Transverse colon (tissue), 4 donors: Measurements from ENCODE around the gene BCAS2. TPM values are rescaled to one million over a fixed set of nuclear protein-coding genes. Genes with fewer than 3 reads are reported as not detected.

ENCODE experiments used
- DNase-seq: peaks from one replicate; pipeline ENCODE4 v3.0.0-alpha.2; 2019
- H3K27ac ChIP-seq, 4 donors: fragments of 200-600 bp; sonication (generic); 2 replicates each; pipeline ENCODE4 v1.5.1; 2016 to 2018; ENCODE audit warnings: inconsistent platforms in 4 of 4
- H3K27me3 ChIP-seq: fragments of 200-600 bp; sonication (generic); 2 replicates; pipeline ENCODE4 v1.5.1; 2017; ENCODE audit warnings: inconsistent platforms
- H3K36me3 ChIP-seq, 4 donors: fragments of 200-600 bp; sonication (generic); 2 replicates each; pipeline ENCODE4 v1.5.1; 2017 to 2019; ENCODE audit warnings: inconsistent platforms in 4 of 4
- H3K4me1 ChIP-seq, 4 donors: fragments of 200-600 bp; sonication (generic); 2 replicates each; pipeline ENCODE4 v1.5.1; 2017 to 2020; ENCODE audit warnings: inconsistent platforms in 4 of 4
- H3K4me3 ChIP-seq, 4 donors: fragments of 200-600 bp; sonication (generic); 1 replicate in 1 of 4; 2 replicates in 3 of 4; pipeline versions ENCODE4 v1.5.1 to v1.6.1; 2017 to 2019; ENCODE audit warnings: inconsistent platforms in 4 of 4
- H3K9me3 ChIP-seq, 2 donors: fragments of 200-600 bp; sonication (generic); 2 replicates each; pipeline ENCODE4 v1.5.1; 2017 to 2019; ENCODE audit warnings: inconsistent platforms in 2 of 2
- EP300 ChIP-seq: sonication (generic); formaldehyde crosslinking; IDR thresholded peaks from one replicate; pipeline ENCODE4 v1.6.1; 2017; ENCODE audit warnings: antibody characterized with exemption, low read depth
- POLR2A ChIP-seq: fragments of 450-650 bp; IDR thresholded peaks from one replicate; pipeline ENCODE4 v1.6.1; 2016; ENCODE audit warnings: antibody characterized with exemption, mild to moderate bottlenecking, moderate library complexity
- POLR2AphosphoS5 ChIP-seq, 3 donors: sonication (generic); formaldehyde crosslinking; IDR thresholded peaks; one replicate each; pipeline ENCODE4 v1.6.1; 2016; ENCODE audit warnings: antibody characterized with exemption in 3 of 3
- WGBS, 2 donors: methylation state at CpG; one replicate each; pipeline ENCODE4 v1.1.5; 2018; ENCODE audit warnings: low coverage in 1 of 2; 5-methylcytosine and 5-hydroxymethylcytosine counted together
- in situ Hi-C, 4 donors: fragments of 200-750 bp; cut with MboI; loops; one replicate each; pipeline versions ENCODE4 v1.15.0 to v1.15.1; 2017; ENCODE audit warnings: low sequenced_read_pairs in 3 of 4, low pct_ligation_motif_present in 1 of 4, low pct_unique_long_range_greater_than_20kb in 1 of 4
- intact Hi-C: fragments of 100-400 bp; cut with DNase I; formaldehyde crosslinking; loops from one replicate; pipeline ENCODE4 v1.15.1; 2023; ENCODE audit warnings: low total_unique reads
- total RNA-seq, 4 donors: library from RNA; depleted of rRNA; stranded (reverse); fragments of >200 nt; gene quantifications; one replicate each; pipeline ENCODE4 v1.1.0, GENCODE V29; 2016
- TF ChIP-seq, protein P1 (sequence below), 5 experiments: fragments of 200-600 bp in 3 of 5; fragments of 450-650 bp in 2 of 5; sonication (generic) in 3 of 5; IDR thresholded peaks; 1 replicate in 2 of 5; 2 replicates in 3 of 5; pipeline ENCODE4 v1.5.1; 2016 to 2017; ENCODE audit warnings: antibody characterized with exemption in 5 of 5, inconsistent platforms in 3 of 5, mild to moderate bottlenecking in 2 of 5, moderate library complexity in 1 of 5

The BCAS2 gene
- total RNA-seq, 4 donors from 2014 or later: 22.4 to 26.5 (median 24.5) TPM

DNA sequence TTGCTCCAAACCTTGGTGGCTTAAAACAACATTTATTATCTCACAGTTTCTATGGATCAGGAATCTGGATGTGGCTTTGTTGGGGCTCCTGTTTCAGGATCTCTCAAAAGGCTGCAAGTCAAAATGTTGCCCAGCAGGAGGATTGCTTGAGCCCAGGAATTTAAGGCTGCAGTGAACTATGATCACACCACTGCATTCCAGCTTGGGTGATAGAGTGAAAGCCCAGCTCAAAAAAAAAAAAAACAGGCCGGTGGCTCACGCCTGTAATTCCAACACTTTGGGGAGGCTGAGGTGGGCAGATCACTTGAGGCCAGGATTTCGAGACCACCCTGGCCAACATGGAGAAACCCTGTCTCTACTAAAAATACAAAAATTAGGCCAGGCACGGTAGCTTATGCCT is 30.0 kb downstream of the BCAS2 start:
- no peaks in the 10 kb centered on the region for H3K9me3 ChIP-seq
- no peak overlapping the region for H3K4me3 ChIP-seq
- H3K36me3 ChIP-seq: no peaks in the 10 kb centered on the region
- TF ChIP-seq POLR2AphosphoS5 (IDR thresholded peaks at IDR 0.05): no peak
- WGBS, 2 donors: 84 to 95% methylated on average over 3 to 4 of the region's 4 CpGs
- no peak overlapping the region for H3K27ac ChIP-seq
- H3K4me1 ChIP-seq: no peaks in the 10 kb centered on the region
- intact Hi-C loops (no loop called here), in situ Hi-C loops (no loop called here)
- no peak for DNase-seq
- no peaks in the 10 kb centered on the region for H3K27me3 ChIP-seq

- Histone ChIP-seq H3K4me3 (no peak overlapping the region), H3K27me3 (no peaks in the 10 kb centered on the region), H3K27ac (no peak overlapping the region), H3K4me1 (no peaks in the 10 kb centered on the region), H3K36me3 (no peaks in the 10 kb centered on the region), H3K9me3 (no peaks in the 10 kb centered on the region)
- DNase-seq: no peak
- intact Hi-C loops (no loop called here), in situ Hi-C loops (no loop called here)
- WGBS, 2 donors: 94 to 100% methylated on average over 2 of the region's 2 CpGs
- TF ChIP-seq POLR2AphosphoS5 (IDR thresholded peaks at IDR 0.05) (no peak), EP300 (no peak), POLR2A (no peak)
- TF ChIP-seq, protein P1, sequence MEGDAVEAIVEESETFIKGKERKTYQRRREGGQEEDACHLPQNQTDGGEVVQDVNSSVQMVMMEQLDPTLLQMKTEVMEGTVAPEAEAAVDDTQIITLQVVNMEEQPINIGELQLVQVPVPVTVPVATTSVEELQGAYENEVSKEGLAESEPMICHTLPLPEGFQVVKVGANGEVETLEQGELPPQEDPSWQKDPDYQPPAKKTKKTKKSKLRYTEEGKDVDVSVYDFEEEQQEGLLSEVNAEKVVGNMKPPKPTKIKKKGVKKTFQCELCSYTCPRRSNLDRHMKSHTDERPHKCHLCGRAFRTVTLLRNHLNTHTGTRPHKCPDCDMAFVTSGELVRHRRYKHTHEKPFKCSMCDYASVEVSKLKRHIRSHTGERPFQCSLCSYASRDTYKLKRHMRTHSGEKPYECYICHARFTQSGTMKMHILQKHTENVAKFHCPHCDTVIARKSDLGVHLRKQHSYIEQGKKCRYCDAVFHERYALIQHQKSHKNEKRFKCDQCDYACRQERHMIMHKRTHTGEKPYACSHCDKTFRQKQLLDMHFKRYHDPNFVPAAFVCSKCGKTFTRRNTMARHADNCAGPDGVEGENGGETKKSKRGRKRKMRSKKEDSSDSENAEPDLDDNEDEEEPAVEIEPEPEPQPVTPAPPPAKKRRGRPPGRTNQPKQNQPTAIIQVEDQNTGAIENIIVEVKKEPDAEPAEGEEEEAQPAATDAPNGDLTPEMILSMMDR (IDR thresholded peaks at IDR 0.05): no peak
Observed at GRCh38 chr1:114550336-114550735, 31.1 kb downstream of the BCAS2 start.

DNA sequence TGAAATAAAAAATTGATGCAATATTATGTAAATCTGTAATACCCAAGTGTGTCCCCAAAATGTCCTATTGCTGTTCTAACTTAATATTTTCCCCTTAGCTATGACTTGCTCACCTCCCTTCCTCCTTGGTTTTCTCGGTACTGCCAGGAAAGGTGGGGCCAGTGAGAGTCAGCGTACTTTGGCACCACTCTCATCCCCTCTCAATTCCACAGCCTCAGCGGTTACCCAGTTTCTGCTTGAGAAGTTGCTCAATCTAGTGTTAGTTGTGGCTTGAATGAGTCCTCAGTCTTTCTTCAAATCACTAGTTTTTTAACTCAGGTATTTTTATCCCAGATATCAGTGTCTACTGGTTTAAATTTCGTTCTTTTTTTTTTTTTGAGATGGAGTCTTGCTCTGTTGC is 32.3 kb downstream of the BCAS2 start:
- in situ Hi-C loops (no loop called here), intact Hi-C loops (no loop called here)
- TF ChIP-seq POLR2AphosphoS5 (IDR thresholded peaks at IDR 0.05) (no peak), POLR2A (no peak), EP300 (no peak)
- TF ChIP-seq, protein P1 (IDR thresholded peaks at IDR 0.05): no peak
- Histone ChIP-seq H3K27ac (no peak overlapping the region), H3K36me3 (no peaks in the 10 kb centered on the region), H3K9me3 (no peaks in the 10 kb centered on the region), H3K27me3 (no peaks in the 10 kb centered on the region), H3K4me1 (no peaks in the 10 kb centered on the region), H3K4me3 (no peak overlapping the region)
- WGBS, 2 donors: 73 to 76% methylated on average over 4 of the region's 4 CpGs
- no peak for DNase-seq

DNA sequence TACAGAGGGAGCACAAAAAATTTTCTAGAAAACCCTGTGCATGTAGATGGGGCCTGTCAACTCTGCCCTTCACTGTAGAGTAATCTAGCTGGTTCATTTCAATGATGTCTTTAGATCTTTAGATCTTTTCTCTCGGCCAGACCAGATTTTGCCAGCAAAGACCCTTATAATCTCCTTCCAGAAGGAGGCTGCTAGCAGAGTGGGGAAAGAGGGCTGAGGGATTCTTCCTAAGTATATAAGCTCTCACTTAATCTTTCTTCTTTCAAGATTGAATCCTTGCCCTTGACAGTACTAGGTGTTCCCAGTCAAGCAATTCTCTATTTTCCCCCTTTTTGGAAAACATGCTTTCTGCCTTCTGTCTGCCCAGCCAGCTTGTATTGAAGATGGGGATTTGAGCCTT is 34.3 kb downstream of the BCAS2 start:
- no peak overlapping the region for H3K27ac ChIP-seq
- no peaks in the 10 kb centered on the region for H3K4me1 ChIP-seq
- no peaks in the 10 kb centered on the region for H3K36me3 ChIP-seq
- no peak overlapping the region for H3K4me3 ChIP-seq
- WGBS, 2 donors: 76 to 78% methylated on average over 1 of the region's 1 CpG
- no peaks in the 10 kb centered on the region for H3K9me3 ChIP-seq
- TF ChIP-seq POLR2A (no peak), POLR2AphosphoS5 (IDR thresholded peaks at IDR 0.05) (no peak), EP300 (no peak)
- TF ChIP-seq, protein P1 (IDR thresholded peaks at IDR 0.05): no peak
- no peak for DNase-seq
- no peaks in the 10 kb centered on the region for H3K27me3 ChIP-seq
- in situ Hi-C loops (no loop called here), intact Hi-C loops (no loop called here)

DNA sequence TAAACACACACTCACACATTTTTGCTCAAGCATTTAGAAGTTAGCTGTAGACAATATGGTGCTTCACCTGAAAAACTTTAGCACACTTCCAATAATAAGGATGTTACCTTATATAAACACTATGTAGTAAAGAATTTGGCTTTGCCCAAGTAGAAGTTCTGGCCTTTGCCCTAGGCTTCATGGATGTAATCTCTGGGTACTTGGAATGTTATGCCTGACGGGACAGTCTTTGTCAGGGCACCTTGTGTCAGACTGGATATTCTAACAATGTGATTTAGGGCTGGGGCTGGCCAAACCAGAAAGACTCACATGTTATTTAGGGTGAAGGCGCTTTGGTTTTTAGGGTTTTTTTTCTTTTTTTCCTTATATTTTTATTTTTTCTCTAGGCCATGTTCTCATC is 35.6 kb downstream of the BCAS2 start:
- DNase-seq: no peak
- in situ Hi-C loops: no loop called here
- H3K4me1 ChIP-seq: no peaks in the 10 kb centered on the region
- no peaks in the 10 kb centered on the region for H3K9me3 ChIP-seq
- 77 to 100% methylated on average over 1 to 2 of the region's 2 CpGs for WGBS, 2 donors
- intact Hi-C loops: no loop called here
- H3K4me3 ChIP-seq: no peak overlapping the region
- no peaks in the 10 kb centered on the region for H3K36me3 ChIP-seq
- H3K27me3 ChIP-seq: no peaks in the 10 kb centered on the region
- H3K27ac ChIP-seq: no peak overlapping the region
- TF ChIP-seq, protein P1 (IDR thresholded peaks at IDR 0.05): no peak
- TF ChIP-seq POLR2A (no peak), POLR2AphosphoS5 (IDR thresholded peaks at IDR 0.05) (no peak), EP300 (no peak)
